RWPE2 (cell line): ENCODE results near the gene CRAMP1.

Experiments
- ATAC-seq: fragments of 200-7000 bp; cut with Tn5 transposase; 3 replicates; pipeline ENCODE4 v1.9.1; 2021; ENCODE audit warnings: low read depth
- DNase-seq: peaks from one replicate; pipeline ENCODE4 v3.0.0-alpha.2; 2020; ENCODE audit warnings: low spot score
- H3K27ac ChIP-seq: fragments of 450-650 bp; 2 replicates; pipeline ENCODE4 v1.5.1; 2017; ENCODE audit warnings: mild to moderate bottlenecking; ENCODE audit not compliant: poor library complexity, severe bottlenecking
- H3K27me3 ChIP-seq: fragments of 250-450 bp; sonication (Bioruptor Pico); 2 replicates; pipeline ENCODE4 v1.5.1; 2021; ENCODE audit warnings: mild to moderate bottlenecking, moderate library complexity; ENCODE audit not compliant: insufficient read depth, poor library complexity, severe bottlenecking
- H3K36me3 ChIP-seq: fragments of 250-450 bp; sonication (Bioruptor Pico); 2 replicates; pipeline ENCODE4 v1.5.1; 2020; ENCODE audit warnings: low read depth, mild to moderate bottlenecking, moderate library complexity
- H3K4me1 ChIP-seq: fragments of 250-450 bp; sonication (Bioruptor Pico); 2 replicates; pipeline ENCODE4 v1.5.1; 2021; ENCODE audit warnings: mild to moderate bottlenecking, moderate library complexity; ENCODE audit not compliant: insufficient read depth, poor library complexity, severe bottlenecking
- H3K4me3 ChIP-seq: fragments of 250-450 bp; sonication (Bioruptor Pico); 2 replicates; pipeline ENCODE4 v1.5.1; 2021; ENCODE audit warnings: mild to moderate bottlenecking, moderate library complexity; ENCODE audit not compliant: severe bottlenecking
- H3K9me3 ChIP-seq: fragments of 250-450 bp; sonication (Bioruptor Pico); 2 replicates; pipeline ENCODE4 v1.5.1; 2021; ENCODE audit warnings: mild to moderate bottlenecking, moderate library complexity; ENCODE audit not compliant: severe bottlenecking
- CTCF ChIP-seq: fragments of 450-650 bp; IDR thresholded peaks from one replicate; pipeline ENCODE4 v1.5.1; 2017; ENCODE audit warnings: mild to moderate bottlenecking, moderate library complexity; ENCODE audit not compliant: poor library complexity, severe bottlenecking

The CRAMP1 gene

GRCh38 chr16:1612320-1613111 is at the start of gene CRAMP1:
CRAMP1 (plus strand) TSS chr16:1612360; CDS start chr16:1614640, 2,280 bp downstream.
- ATAC-seq, result peak; percentile 28
- Histone ChIP-seq H3K9me3 (no peaks in the 10 kb centered on the region), H3K4me3 (peak within 1 kb of the TSS; percentile 97), H3K4me1 (no peaks in the 10 kb centered on the region), H3K27ac (peak within 1 kb of the TSS; percentile 78), H3K27me3 (no peaks in the 10 kb centered on the region), H3K36me3 (peaks cover 16% of the 10 kb centered on the region)
- no peak for TF ChIP-seq CTCF
- no peak for DNase-seq

GRCh38 chr16:1563786-1564185 is 48.4 kb upstream of the CRAMP1 start:
- H3K36me3 ChIP-seq, result peaks cover 6% of the 10 kb centered on the region; the same call in 1 of the 2 replicates
- no peak for TF ChIP-seq CTCF
- no peaks in the 10 kb centered on the region for H3K27me3 ChIP-seq
- DNase-seq (no peak), ATAC-seq (no peak)
- no peak overlapping the region for H3K27ac ChIP-seq
- no peaks in the 10 kb centered on the region for H3K4me1 ChIP-seq
- no peaks in the 10 kb centered on the region for H3K9me3 ChIP-seq
- H3K4me3 ChIP-seq, result no peak overlapping the region

- Histone ChIP-seq H3K27me3 (no peaks in the 10 kb centered on the region), H3K27ac (no peak overlapping the region), H3K4me1 (no peaks in the 10 kb centered on the region), H3K9me3 (no peaks in the 10 kb centered on the region), H3K4me3 (no peak overlapping the region), H3K36me3 (peaks cover 6% of the 10 kb centered on the region; the same call in 1 of the 2 replicates)
- ATAC-seq, result no peak
- no peak for DNase-seq
- no peak for TF ChIP-seq CTCF
These were observed 47.8 kb upstream of the CRAMP1 start for GRCh38 chr16:1564325-1564724.

- no peak for DNase-seq
- Histone ChIP-seq H3K27ac (no peak overlapping the region), H3K36me3 (peaks cover 6% of the 10 kb centered on the region; the same call in 1 of the 2 replicates), H3K4me3 (no peak overlapping the region), H3K9me3 (no peaks in the 10 kb centered on the region), H3K27me3 (no peaks in the 10 kb centered on the region), H3K4me1 (no peaks in the 10 kb centered on the region)
- no peak for TF ChIP-seq CTCF
- ATAC-seq, result no peak
These were observed 46.9 kb upstream of the CRAMP1 start for GRCh38 chr16:1565083-1565805.

- H3K27ac ChIP-seq, result no peak overlapping the region
- TF ChIP-seq CTCF, result no peak
- H3K27me3 ChIP-seq, result no peaks in the 10 kb centered on the region
- H3K4me1 ChIP-seq, result no peaks in the 10 kb centered on the region
- no peaks in the 10 kb centered on the region for H3K36me3 ChIP-seq
- no peaks in the 10 kb centered on the region for H3K9me3 ChIP-seq
- DNase-seq, result no peak
- no peak overlapping the region for H3K4me3 ChIP-seq
- ATAC-seq, result no peak
These were observed 44.2 kb upstream of the CRAMP1 start for GRCh38 chr16:1567988-1568387.
